GM12801 (cell line): ENCODE measurements around the gene RNU6-7.

Experiments used
- TF ChIP-seq, protein P1 (sequence below): IDR thresholded peaks from one replicate; pipeline ENCODE4 v1.5.1; 2011; ENCODE audit warnings: control low read depth; ENCODE audit not compliant: insufficient read length; ENCODE audit errors: extremely low read depth

RNU6-7 gene

GRCh38 chr14:32201816-32202490 is at the start of gene RNU6-7:
TSS of gene RNU6-7 (plus strand) at chr14:32202045.
- TF ChIP-seq, protein P1, sequence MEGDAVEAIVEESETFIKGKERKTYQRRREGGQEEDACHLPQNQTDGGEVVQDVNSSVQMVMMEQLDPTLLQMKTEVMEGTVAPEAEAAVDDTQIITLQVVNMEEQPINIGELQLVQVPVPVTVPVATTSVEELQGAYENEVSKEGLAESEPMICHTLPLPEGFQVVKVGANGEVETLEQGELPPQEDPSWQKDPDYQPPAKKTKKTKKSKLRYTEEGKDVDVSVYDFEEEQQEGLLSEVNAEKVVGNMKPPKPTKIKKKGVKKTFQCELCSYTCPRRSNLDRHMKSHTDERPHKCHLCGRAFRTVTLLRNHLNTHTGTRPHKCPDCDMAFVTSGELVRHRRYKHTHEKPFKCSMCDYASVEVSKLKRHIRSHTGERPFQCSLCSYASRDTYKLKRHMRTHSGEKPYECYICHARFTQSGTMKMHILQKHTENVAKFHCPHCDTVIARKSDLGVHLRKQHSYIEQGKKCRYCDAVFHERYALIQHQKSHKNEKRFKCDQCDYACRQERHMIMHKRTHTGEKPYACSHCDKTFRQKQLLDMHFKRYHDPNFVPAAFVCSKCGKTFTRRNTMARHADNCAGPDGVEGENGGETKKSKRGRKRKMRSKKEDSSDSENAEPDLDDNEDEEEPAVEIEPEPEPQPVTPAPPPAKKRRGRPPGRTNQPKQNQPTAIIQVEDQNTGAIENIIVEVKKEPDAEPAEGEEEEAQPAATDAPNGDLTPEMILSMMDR: no peak

- TF ChIP-seq, protein P1: no peak
Measured at GRCh38 chr14:32166029-32166428, 35.8 kb upstream of the RNU6-7 start.

DNA sequence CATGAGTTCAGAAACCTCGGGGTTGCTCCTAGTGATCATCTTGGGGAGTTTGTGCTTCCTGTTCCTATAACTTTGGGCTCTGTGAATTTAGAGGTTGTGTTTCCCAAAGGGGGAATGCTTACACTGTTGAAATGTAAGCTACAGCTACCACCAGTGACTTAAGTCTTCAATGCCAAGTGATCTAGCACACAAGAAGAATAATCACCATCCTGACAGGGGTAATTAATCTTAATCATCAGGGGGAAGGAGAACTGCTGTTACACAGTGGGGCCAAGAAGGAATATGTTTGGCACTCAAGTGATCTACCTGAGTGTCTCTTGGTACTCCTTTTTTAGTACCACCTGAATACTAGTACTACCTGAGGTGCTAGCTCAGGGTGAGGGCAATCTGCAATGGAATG is 34.9 kb upstream of the RNU6-7 start:
- TF ChIP-seq, protein P1: no peak

- TF ChIP-seq, protein P1: no peak
Measured at GRCh38 chr14:32167907-32168306, 33.9 kb upstream of the RNU6-7 start.

GRCh38 chr14:32169191-32169590 is 32.7 kb upstream of the RNU6-7 start:
- TF ChIP-seq, protein P1: no peak

DNA sequence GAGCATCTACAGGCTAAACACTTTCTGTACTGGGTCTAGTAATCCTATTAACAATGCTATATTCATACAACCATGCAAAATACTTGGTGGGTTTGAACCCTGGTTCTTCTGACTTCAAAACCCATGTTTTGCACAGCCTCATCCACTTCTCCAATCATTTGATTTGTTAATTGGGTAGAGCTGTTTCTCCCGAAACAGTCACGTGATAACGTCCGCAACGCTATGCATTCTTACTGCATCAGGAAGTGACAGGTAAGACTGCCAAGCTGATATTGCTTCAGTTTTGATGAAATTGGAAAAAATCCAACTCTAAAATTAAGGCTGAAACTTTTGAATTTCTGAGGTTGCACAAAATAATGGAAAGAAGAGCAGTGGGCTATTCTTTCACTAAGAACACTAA is 30.4 kb upstream of the RNU6-7 start:
- TF ChIP-seq, protein P1: no peak

GRCh38 chr14:32183151-32184058 is 18.4 kb upstream of the RNU6-7 start:
- TF ChIP-seq, protein P1: no peak
